A673 (cell line): ENCODE results near the gene DIS3L2.

Experiments
- CTCF ChIP-seq: fragments of 300-800, 200-600 bp; sonication (generic); conservative IDR thresholded peaks from 2 replicates; pipeline ENCODE4 v1.5.1; 2017; ENCODE audit warnings: low read depth, mild to moderate bottlenecking, antibody characterized with exemption, low read length, moderate library complexity, mixed read lengths
- EZH2 ChIP-seq: fragments of 200-600 bp; sonication (generic); IDR thresholded peaks from 2 replicates; pipeline ENCODE4 v1.6.1; 2017; ENCODE audit warnings: borderline replicate concordance, low read depth, mild to moderate bottlenecking, mixed read lengths, antibody characterized with exemption, low read length; ENCODE audit not compliant: poor library complexity, severe bottlenecking

GRCh38 chr2:232103140-232103737, 141.7 kb downstream of the DIS3L2 start:
- TF ChIP-seq CTCF (no peak), EZH2 (no peak)
